ENCODE measurements around the gene ADK.

Gene ADK

GRCh38 chr10:74685564-74685963, 534.5 kb downstream of the ADK start:
- DNase-seq = no peak

GRCh38 chr10:74690393-74690792, 539.4 kb downstream of the ADK start:
- no peak for DNase-seq

- no peak for DNase-seq
These were observed 540.1 kb downstream of the ADK start for GRCh38 chr10:74691164-74691563.

GRCh38 chr10:74704629-74705357, 553.8 kb downstream of the ADK start:
- no peak for DNase-seq

GRCh38 chr10:74705358-74705980, 554.4 kb downstream of the ADK start:
- DNase-seq = no peak

GRCh38 chr10:74706966-74707365, 555.9 kb downstream of the ADK start:
- DNase-seq = no peak

- no peak for DNase-seq
These were observed 557.2 kb downstream of the ADK start for GRCh38 chr10:74708246-74708645.

- DNase-seq = no peak
These were observed 567.2 kb downstream of the ADK start for GRCh38 chr10:74718208-74718607.

- DNase-seq = no peak
These were observed 577.2 kb downstream of the ADK start for GRCh38 chr10:74728225-74728624.

GRCh38 chr10:74730246-74730645, 579.2 kb downstream of the ADK start:
- no peak for DNase-seq

- no peak for DNase-seq
These were observed 582.6 kb downstream of the ADK start for GRCh38 chr10:74733612-74734011.

- DNase-seq = no peak
These were observed 585.0 kb downstream of the ADK start for GRCh38 chr10:74736029-74736428.

- no peak for DNase-seq
These were observed 587.0 kb downstream of the ADK start for GRCh38 chr10:74738052-74738451.

- DNase-seq = no peak
These were observed 587.5 kb downstream of the ADK start for GRCh38 chr10:74738542-74738941.

GRCh38 chr10:74738985-74739567, 588.1 kb downstream of the ADK start:
- no peak for DNase-seq

GRCh38 chr10:74743401-74743800, 592.4 kb downstream of the ADK start:
- no peak for DNase-seq

- DNase-seq = no peak
These were observed 594.4 kb downstream of the ADK start for GRCh38 chr10:74745449-74745848.

- no peak for DNase-seq
These were observed 595.8 kb downstream of the ADK start for GRCh38 chr10:74746813-74747212.

- DNase-seq = no peak
These were observed 597.5 kb downstream of the ADK start for GRCh38 chr10:74748468-74749031.

- peak; percentile 6 for DNase-seq
These were observed 599.8 kb downstream of the ADK start for GRCh38 chr10:74750848-74751274.

GRCh38 chr10:74752371-74753040, 601.5 kb downstream of the ADK start:
- DNase-seq = no peak

GRCh38 chr10:74753442-74754211, 602.6 kb downstream of the ADK start:
- no peak for DNase-seq

- DNase-seq = no peak
These were observed 603.4 kb downstream of the ADK start for GRCh38 chr10:74754381-74754821.

Measured in activated naive CD4-positive, alpha-beta T cell treated with Interleukin-2 at 50 U/mL for 16 hours (primary cell).